Fibroblast of lung (primary cell): ENCODE data around the gene CHCHD6. TPM values are rescaled to one million over a fixed set of nuclear protein-coding genes. Genes with fewer than 3 reads are reported as not detected.

Experiments
- DNase-seq, 2 donors: peaks; one replicate each; pipeline versions ENCODE4 v3.0.0 to v3.0.0-alpha.2; 2010; ENCODE audit warnings: low read depth in 2 of 2
- H2AFZ ChIP-seq: 2 replicates; pipeline ENCODE4 v1.5.1; 2012; ENCODE audit warnings: low read length, control low read depth, inconsistent platforms
- H3K27ac ChIP-seq: 2 replicates; pipeline ENCODE4 v1.5.1; 2011; ENCODE audit warnings: low read length, control low read depth; ENCODE audit not compliant: insufficient read depth
- H3K27me3 ChIP-seq: 2 replicates; pipeline ENCODE4 v1.5.1; 2011; ENCODE audit warnings: mild to moderate bottlenecking, low read length; ENCODE audit not compliant: control insufficient read depth, insufficient read depth
- H3K36me3 ChIP-seq: 2 replicates; pipeline ENCODE4 v1.5.1; 2011; ENCODE audit warnings: low read length; ENCODE audit not compliant: control insufficient read depth, insufficient read depth
- H3K4me1 ChIP-seq: 2 replicates; pipeline ENCODE4 v1.5.1; 2011; ENCODE audit warnings: low read length; ENCODE audit not compliant: control insufficient read depth, insufficient read depth; ENCODE audit errors: extremely low read depth
- H3K4me2 ChIP-seq: 2 replicates; pipeline ENCODE4 v1.5.1; 2011; ENCODE audit warnings: low read length, control low read depth; ENCODE audit not compliant: insufficient read depth; ENCODE audit errors: extremely low read depth
- H3K4me3 ChIP-seq, 4 experiments: fragments of 200-600 bp in 1 of 4; sonication (generic) in 1 of 4; replicated peaks in 1 of 4; 2 replicates each; pipeline ENCODE4 v1.5.1; 2011 to 2016; ENCODE audit warnings: low read length in 4 of 4, low read depth in 3 of 4, mild to moderate bottlenecking in 3 of 4, control low read depth in 2 of 4, inconsistent platforms in 1 of 4, mixed read lengths in 1 of 4; ENCODE audit not compliant: insufficient read depth in 1 of 4; ENCODE audit errors: control extremely low read depth in 1 of 4
- H3K79me2 ChIP-seq: 2 replicates; pipeline ENCODE4 v1.5.1; 2012; ENCODE audit warnings: mild to moderate bottlenecking, low read length, inconsistent platforms; ENCODE audit not compliant: control insufficient read depth, insufficient read depth
- H3K9ac ChIP-seq: 2 replicates; pipeline ENCODE4 v1.5.1; 2011; ENCODE audit warnings: mild to moderate bottlenecking, low read length, control low read depth; ENCODE audit not compliant: insufficient read depth
- H3K9me3 ChIP-seq: 2 replicates; pipeline ENCODE4 v1.5.1; 2012; ENCODE audit warnings: low read depth, low read length; ENCODE audit not compliant: control insufficient read depth, insufficient read depth
- H4K20me1 ChIP-seq: 2 replicates; pipeline ENCODE4 v1.5.1; 2011; ENCODE audit warnings: low read length; ENCODE audit not compliant: control insufficient read depth, insufficient read depth; ENCODE audit errors: extremely low read depth
- EZH2 ChIP-seq: IDR thresholded peaks from 2 replicates; pipeline ENCODE4 v1.5.1; 2012; ENCODE audit warnings: low read length, control low read depth, mild to moderate bottlenecking; ENCODE audit errors: missing control alignments
- polyA plus RNA-seq, 2 donors: library from polyadenylated mRNA; depleted of rRNA in 1 of 2; stranded (reverse) in 1 of 2; unstranded in 1 of 2; fragments of >200 nt; gene quantifications; 2 replicates each; pipeline ENCODE4 v1.2.1, GENCODE V29; 2011 to 2012; ENCODE audit warnings: missing spikeins in 1 of 2
- total RNA-seq: library from RNA; depleted of rRNA; stranded (reverse); fragments of >200 nt; gene quantifications from 2 replicates; pipeline ENCODE4 v1.2.1, GENCODE V29; 2014
- TF ChIP-seq, protein P1 (sequence below), 2 donors: IDR thresholded peaks in 1 of 2; conservative IDR thresholded peaks in 1 of 2; 1 replicate in 1 of 2; 2 replicates in 1 of 2; pipeline ENCODE4 v1.5.1; 2011 to 2012; ENCODE audit warnings: low read length in 2 of 2, control low read depth in 1 of 2, inconsistent platforms in 1 of 2, low read depth in 1 of 2, mild to moderate bottlenecking in 1 of 2

Gene CHCHD6
- total and polyA plus RNA-seq, 2 donors (not counting 1 experiment from before 2014, with no cell fraction given) = 9.5 to 11.1 TPM

DNA sequence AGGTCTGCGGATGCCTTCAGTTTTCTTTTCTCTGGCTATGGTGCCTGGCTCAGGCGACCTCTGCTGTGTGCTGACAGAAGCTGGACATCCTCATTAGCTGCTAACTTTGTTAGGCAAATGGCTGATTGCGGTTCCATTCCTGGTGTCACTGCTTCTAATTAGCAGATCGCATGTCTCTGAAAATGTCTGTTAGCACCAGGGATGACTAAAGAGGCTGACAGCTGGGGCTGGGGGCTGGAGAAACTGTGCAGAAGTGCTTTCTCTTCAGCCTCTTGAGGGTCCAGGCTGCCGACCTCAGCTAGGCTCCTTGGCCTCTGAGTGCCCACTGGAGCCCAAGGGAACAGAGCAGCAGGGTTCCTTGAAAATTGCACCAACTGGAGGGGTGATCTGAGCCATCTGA is 39.3 kb downstream of the CHCHD6 start:
- Histone ChIP-seq H3K9ac (no peak overlapping the region), H3K4me2 (no peak overlapping the region), H3K9me3 (no peaks in the 10 kb centered on the region), H3K36me3 (no peaks in the 10 kb centered on the region), H3K4me3 (no peak overlapping the region), H2AFZ (no peak overlapping the region), H4K20me1 (no peaks in the 10 kb centered on the region), H3K27ac (no peak overlapping the region), H3K4me1 (no peaks in the 10 kb centered on the region), H3K27me3 (no peaks in the 10 kb centered on the region), H3K79me2 (no peaks in the 10 kb centered on the region)
- TF ChIP-seq, protein P1, sequence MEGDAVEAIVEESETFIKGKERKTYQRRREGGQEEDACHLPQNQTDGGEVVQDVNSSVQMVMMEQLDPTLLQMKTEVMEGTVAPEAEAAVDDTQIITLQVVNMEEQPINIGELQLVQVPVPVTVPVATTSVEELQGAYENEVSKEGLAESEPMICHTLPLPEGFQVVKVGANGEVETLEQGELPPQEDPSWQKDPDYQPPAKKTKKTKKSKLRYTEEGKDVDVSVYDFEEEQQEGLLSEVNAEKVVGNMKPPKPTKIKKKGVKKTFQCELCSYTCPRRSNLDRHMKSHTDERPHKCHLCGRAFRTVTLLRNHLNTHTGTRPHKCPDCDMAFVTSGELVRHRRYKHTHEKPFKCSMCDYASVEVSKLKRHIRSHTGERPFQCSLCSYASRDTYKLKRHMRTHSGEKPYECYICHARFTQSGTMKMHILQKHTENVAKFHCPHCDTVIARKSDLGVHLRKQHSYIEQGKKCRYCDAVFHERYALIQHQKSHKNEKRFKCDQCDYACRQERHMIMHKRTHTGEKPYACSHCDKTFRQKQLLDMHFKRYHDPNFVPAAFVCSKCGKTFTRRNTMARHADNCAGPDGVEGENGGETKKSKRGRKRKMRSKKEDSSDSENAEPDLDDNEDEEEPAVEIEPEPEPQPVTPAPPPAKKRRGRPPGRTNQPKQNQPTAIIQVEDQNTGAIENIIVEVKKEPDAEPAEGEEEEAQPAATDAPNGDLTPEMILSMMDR (conservative IDR thresholded peaks at IDR 0.05 in 1 of 2, IDR thresholded peaks at IDR 0.05 in 1 of 2; ENCODE audit: low read depth in 1 of 2, low read length in 2 of 2) = no peak
- TF ChIP-seq EZH2 = no peak
- DNase-seq = no peak

DNA sequence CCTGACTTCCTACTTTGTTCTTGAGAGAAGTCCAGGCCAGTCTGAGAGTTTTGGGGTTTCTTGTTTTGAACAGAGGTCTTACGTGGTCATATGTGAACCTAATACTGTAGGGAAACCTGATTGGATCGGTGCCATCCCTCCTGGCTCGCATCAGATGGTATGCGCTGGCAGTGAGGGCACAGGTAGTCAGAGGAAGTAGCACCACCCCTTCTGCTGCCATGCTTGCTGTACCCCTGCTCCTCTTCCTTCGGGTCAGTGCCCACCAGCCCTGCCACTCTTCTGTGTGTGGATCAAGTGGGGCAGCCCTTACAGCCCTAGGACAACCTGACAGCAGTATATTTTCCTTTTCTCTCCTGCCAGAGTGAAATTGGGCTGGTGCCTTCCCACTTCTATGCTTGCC is 39.7 kb downstream of the CHCHD6 start:
- no peaks in the 10 kb centered on the region for H3K36me3 ChIP-seq
- no peaks in the 10 kb centered on the region for H3K4me1 ChIP-seq
- H3K4me2 ChIP-seq = no peak overlapping the region
- H3K27ac ChIP-seq = no peak overlapping the region
- H3K27me3 ChIP-seq = no peaks in the 10 kb centered on the region
- H3K9ac ChIP-seq = no peak overlapping the region
- no peaks in the 10 kb centered on the region for H4K20me1 ChIP-seq
- H3K9me3 ChIP-seq = no peaks in the 10 kb centered on the region
- no peak overlapping the region for H2AFZ ChIP-seq
- no peak overlapping the region for H3K4me3 ChIP-seq
- no peaks in the 10 kb centered on the region for H3K79me2 ChIP-seq
- TF ChIP-seq, protein P1 (conservative IDR thresholded peaks at IDR 0.05 in 1 of 2, IDR thresholded peaks at IDR 0.05 in 1 of 2; ENCODE audit: low read depth in 1 of 2, low read length in 2 of 2) = no peak
- no peak for TF ChIP-seq EZH2
- no peak for DNase-seq

DNA sequence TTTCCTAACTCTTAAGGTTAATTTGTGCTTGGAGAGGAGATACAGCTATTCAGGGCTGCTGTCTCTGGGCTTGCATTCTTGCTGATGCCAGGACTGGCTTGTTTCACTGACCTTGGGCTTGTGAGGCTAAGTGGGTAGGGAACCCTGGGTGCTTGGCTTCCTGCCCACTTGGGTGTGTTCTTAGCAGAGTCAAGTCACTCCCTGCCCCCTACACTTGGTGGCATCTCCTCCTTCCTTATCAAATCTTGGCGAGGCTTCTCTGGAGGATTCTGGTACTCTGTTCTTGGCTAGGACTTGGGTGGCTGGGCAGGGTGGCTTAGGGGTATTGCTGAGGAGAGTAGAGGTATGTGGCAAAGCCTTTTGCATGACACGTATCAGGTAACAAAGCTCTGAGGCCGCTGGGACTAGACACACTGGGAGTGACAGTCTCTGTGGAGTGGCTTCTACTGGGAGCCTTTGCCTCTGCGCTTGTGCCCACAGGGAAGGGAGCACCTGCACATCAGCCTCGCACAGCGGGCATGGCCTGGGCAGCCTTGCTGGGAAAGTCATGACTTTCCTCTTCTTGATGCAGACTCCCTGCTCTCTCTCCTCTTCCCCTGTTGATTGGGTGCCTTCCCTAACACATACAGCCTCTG is 41.8 kb downstream of the CHCHD6 start:
- no peak for TF ChIP-seq EZH2
- TF ChIP-seq, protein P1 (conservative IDR thresholded peaks at IDR 0.05 in 1 of 2, IDR thresholded peaks at IDR 0.05 in 1 of 2; ENCODE audit: low read depth in 1 of 2, low read length in 2 of 2) = no peak
- H3K4me3 ChIP-seq = no peak overlapping the region
- H2AFZ ChIP-seq = no peak overlapping the region
- H4K20me1 ChIP-seq = no peaks in the 10 kb centered on the region
- no peak overlapping the region for H3K9ac ChIP-seq
- H3K36me3 ChIP-seq = no peaks in the 10 kb centered on the region
- no peak overlapping the region for H3K4me2 ChIP-seq
- H3K9me3 ChIP-seq = no peaks in the 10 kb centered on the region
- no peak for DNase-seq
- no peaks in the 10 kb centered on the region for H3K4me1 ChIP-seq
- H3K27me3 ChIP-seq = no peaks in the 10 kb centered on the region
- no peak overlapping the region for H3K27ac ChIP-seq
- H3K79me2 ChIP-seq = no peaks in the 10 kb centered on the region
